AG04450 (cell line): ENCODE results near the gene SLC39A3. TPM values are rescaled to one million over a fixed set of nuclear protein-coding genes. Genes with fewer than 3 reads are reported as not detected.
A peak's percentile ranks its signal among the peaks of the same experiment; 100 is the strongest.

Source experiments
- CTCF ChIA-PET: fragments of 300-600, 350-600 bp; formaldehyde crosslinking; extraction: SDS; loops from one replicate; lab custom pipeline; 2022; ENCODE audit warnings: antibody characterized with exemption, inconsistent platforms; lab: Charles Lee
- POLR2A ChIA-PET: fragments of 350-600 bp; formaldehyde crosslinking; extraction: SDS; loops from one replicate; lab custom pipeline; 2021; ENCODE audit warnings: antibody characterized with exemption, inconsistent platforms; lab: Yijun Ruan, JAX
- DNase-seq: peaks from one replicate; pipeline ENCODE4 v3.0.0-alpha.2; 2011; ENCODE audit warnings: low read depth, low spot score
- H3K27ac ChIP-seq: one replicate; pipeline ENCODE4 v1.5.1; 2012; ENCODE audit warnings: low read depth, low read length, control low read depth
- H3K27me3 ChIP-seq: one replicate; pipeline ENCODE4 v1.6.0; 2012; ENCODE audit warnings: low read length; ENCODE audit not compliant: control insufficient read depth, insufficient read depth
- H3K4me3 ChIP-seq: 2 replicates; pipeline ENCODE4 v1.5.1; 2011; ENCODE audit warnings: mild to moderate bottlenecking, low read depth, low read length, control low read depth
- H3K9me3 ChIP-seq: 2 replicates; pipeline ENCODE4 v1.5.1; 2012; ENCODE audit warnings: low read length; ENCODE audit not compliant: control insufficient read depth, insufficient read depth
- polyA plus RNA-seq: library from polyadenylated mRNA; depleted of rRNA; stranded (reverse); fragments of >200 nt; gene quantifications from 2 replicates; pipeline ENCODE4 v1.2.3, GENCODE V29; 2011
- TF ChIP-seq, protein P1 (sequence below): IDR thresholded peaks from 2 replicates; pipeline ENCODE4 v1.5.1; 2011; ENCODE audit warnings: low read depth, low read length, control low read depth, inconsistent platforms

Gene SLC39A3
- polyA plus RNA-seq, 1 experiment, result 27.9 TPM

DNA sequence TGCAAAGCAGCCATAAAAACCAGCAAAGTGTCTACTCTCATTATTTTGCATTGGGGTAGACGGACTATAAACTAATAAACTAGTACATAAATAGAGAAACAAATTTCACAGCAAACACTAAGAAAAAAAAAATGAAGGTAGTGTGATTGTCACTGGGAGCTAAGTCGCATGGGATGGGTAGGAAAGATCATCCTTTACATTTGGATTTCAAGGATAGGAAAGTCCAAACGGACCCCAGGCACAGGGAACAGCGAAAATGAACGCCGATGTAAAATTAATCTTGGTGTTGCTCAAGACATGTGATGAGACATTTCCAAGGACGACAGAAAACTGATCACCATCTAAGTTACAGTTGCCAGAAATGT, 43.9 kb upstream of the SLC39A3 start:
- Histone ChIP-seq H3K27me3 (no peaks in the 10 kb centered on the region), H3K4me3 (peak overlapping the region; percentile 40), H3K27ac (peak overlapping the region; percentile 73), H3K9me3 (peaks cover 5% of the 10 kb centered on the region; the same call in 1 of the 2 replicates)
- no peak for DNase-seq
- TF ChIP-seq, protein P1, sequence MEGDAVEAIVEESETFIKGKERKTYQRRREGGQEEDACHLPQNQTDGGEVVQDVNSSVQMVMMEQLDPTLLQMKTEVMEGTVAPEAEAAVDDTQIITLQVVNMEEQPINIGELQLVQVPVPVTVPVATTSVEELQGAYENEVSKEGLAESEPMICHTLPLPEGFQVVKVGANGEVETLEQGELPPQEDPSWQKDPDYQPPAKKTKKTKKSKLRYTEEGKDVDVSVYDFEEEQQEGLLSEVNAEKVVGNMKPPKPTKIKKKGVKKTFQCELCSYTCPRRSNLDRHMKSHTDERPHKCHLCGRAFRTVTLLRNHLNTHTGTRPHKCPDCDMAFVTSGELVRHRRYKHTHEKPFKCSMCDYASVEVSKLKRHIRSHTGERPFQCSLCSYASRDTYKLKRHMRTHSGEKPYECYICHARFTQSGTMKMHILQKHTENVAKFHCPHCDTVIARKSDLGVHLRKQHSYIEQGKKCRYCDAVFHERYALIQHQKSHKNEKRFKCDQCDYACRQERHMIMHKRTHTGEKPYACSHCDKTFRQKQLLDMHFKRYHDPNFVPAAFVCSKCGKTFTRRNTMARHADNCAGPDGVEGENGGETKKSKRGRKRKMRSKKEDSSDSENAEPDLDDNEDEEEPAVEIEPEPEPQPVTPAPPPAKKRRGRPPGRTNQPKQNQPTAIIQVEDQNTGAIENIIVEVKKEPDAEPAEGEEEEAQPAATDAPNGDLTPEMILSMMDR, result no peak
- ChIA-PET CTCF (interaction anchor here (1.0 kb wide), 1 partner anchor 13 kb away, joined by 3 read pairs; no protein-coding TSS in a partner anchor), POLR2A (interaction anchor here (0.5 to 0.9 kb wide), 2 partner anchors 61 to 625 kb away, joined by 3 read pairs; no protein-coding TSS in a partner anchor)

DNA sequence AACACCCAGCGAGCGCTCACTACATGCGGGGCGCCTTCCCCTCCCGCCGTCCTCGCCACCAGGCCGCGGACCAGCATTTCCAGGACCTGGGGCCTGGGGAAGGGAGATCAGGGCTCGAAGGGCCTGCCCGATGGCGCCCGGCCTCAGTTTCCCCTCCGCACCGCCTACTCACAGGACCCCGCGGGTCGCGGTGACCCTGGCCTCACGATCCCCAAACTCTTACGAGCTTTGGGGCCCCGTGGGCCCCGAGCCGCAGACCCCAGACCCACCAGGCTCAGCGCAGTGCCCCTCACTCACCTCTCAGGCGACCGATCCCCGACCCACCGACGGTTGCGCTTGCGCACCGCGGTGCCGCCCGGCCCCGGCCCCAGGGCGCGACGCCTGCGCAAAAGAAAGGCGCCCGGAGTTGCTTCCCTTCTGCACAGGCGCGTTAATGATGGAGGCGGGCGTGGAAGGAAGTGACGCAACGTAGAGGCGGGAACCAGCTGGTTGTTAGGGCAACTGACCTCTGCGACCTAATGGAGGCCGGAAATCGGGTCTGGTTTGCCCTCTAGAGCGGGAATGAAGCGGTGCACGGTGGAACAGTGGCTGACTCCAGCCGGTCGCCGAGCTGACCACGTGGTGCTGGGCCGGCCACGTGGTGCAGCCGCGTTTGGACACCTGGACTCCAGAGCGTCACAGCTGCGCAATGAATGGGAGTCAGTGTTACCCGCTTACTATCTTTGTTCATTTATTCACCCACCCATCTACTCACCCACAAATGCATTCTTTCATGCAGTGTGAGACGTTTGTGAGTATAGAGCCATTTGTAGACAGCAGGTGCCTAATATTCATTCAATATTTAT, 43.3 kb upstream of the SLC39A3 start, which contains the start of gene SGTA:
Gene SGTA, minus strand, starts transcription at position 338 of the 845 bp plus-strand sequence. CDS start 14,205 bp downstream, outside the sequence.
- Histone ChIP-seq H3K4me3 (peak within 1 kb of the TSS; percentile 99), H3K9me3 (peaks cover 5% of the 10 kb centered on the region; the same call in 1 of the 2 replicates), H3K27ac (peak within 1 kb of the TSS; percentile 75), H3K27me3 (no peaks in the 10 kb centered on the region)
- DNase-seq, result peak; percentile 98
- ChIA-PET CTCF (interaction anchor here (1.0 kb wide), 1 partner anchor 12 kb away, joined by 3 read pairs; no protein-coding TSS in a partner anchor), POLR2A (interaction anchor here (0.5 to 0.9 kb wide), 2 partner anchors 60 to 624 kb away, joined by 3 read pairs; no protein-coding TSS in a partner anchor)
- TF ChIP-seq, protein P1, result peak; percentile 53

DNA sequence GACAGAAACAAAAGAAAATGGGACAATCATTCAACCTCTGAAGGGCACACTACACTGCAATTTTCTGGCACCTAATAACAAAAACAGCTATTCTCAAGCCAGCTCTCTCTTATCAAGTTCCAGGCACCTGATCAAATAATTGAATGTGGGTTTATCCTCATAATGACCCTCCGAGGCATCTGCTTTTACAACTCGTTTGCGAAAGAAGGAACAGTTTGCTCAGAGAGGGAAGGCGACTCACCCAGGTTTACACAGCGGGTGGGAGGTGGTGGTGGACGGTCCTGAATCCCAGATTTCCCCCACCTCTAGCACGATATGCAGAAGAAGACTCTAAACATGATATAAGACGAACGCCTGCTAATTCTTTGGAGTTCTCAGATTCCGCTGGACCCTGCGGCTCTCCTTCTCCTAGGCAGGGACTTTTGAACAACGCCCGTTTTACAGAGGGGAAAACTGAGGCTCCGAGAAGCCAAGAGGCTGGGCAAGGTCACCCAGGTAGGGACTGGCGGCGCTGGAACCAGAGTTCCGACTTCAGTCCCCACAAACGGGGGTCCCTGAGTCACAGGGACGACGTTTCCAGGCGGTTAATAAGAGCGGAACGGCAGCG, 42.6 kb upstream of the SLC39A3 start:
- peak overlapping the region; percentile 75 for H3K27ac ChIP-seq
- DNase-seq, result no peak
- ChIA-PET POLR2A (no interaction called here), CTCF (no interaction called here)
- peak overlapping the region; percentile 99 for H3K4me3 ChIP-seq
- no peaks in the 10 kb centered on the region for H3K27me3 ChIP-seq
- peaks cover 5% of the 10 kb centered on the region; the same call in 1 of the 2 replicates for H3K9me3 ChIP-seq
- TF ChIP-seq, protein P1, result no peak

DNA sequence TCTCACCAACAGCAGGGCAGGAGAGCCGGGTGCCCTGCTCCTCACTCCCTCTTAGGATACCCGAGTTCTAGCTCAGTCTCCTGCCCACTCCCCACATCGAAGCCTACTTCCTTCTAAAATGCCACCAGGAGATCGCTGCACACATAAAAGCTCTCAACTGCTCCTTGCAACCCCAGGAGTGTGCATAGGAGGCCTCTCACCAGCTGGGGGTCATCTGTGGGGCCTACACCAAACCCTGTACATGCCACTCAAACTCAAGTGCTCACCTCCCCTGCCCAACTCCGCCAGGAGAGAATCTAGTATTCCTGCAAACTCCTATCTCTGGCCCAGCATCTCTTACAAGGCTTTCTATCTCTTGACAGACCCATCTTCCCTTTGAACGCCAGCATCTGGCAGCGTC, 40.5 kb upstream of the SLC39A3 start:
- Histone ChIP-seq H3K27ac (no peak overlapping the region), H3K4me3 (no peak overlapping the region), H3K27me3 (no peaks in the 10 kb centered on the region), H3K9me3 (peaks cover 5% of the 10 kb centered on the region)
- POLR2A ChIA-PET, result no interaction called here
- TF ChIP-seq, protein P1, result no peak
- DNase-seq, result no peak
- CTCF ChIA-PET, result no interaction called here
